ENCODE results near the gene SULT1A1.

The SULT1A1 gene

DNA sequence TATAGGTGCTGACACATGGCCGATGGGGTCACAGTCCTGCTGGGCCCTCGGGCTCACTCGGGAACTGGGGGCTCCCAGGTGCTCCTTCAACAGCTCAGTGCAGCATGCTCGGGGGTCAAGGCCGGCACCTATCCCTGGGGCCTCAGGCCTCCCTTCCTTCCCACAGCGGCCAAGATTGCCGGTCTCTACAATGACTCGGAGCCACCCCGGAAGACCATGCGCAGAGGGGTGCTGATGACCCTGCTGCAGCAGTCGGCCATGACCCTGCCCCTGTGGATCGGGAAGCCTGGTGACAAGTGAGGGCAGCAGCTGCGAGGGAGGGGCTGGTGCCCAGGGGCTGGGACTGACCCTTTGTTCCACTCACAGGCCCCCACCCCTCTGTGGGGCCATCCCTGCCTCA, 19.9 kb downstream of the SULT1A1 start:
- Histone ChIP-seq H3K9ac (ENCODE audit: low read depth, low read length) (no peak overlapping the region), H3K36me3 (ENCODE audit: insufficient read depth, low read length) (0 out of 2 replicates have a peak, but pooled peaks cover 2% of the 10 kb centered on the region)

DNA sequence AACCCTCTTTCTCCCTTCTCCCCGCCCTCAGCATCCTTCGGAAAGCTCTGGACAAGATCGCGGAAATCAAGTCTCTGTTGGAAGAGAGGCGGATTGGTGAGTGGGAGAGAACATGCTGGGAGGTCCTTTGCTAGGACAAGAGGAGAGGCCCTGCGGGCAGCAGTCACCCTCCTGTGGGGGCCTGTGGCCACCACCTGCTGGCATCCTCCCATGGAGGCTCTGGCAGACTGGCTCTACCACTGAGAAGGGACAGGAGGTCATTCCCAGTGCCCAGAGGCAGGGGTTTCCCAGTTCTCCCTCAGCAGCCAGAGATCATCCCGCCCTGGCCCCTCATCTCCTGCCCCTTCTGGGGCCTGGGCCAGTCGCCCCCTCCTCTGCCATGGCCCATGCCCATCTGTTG, 20.8 kb downstream of the SULT1A1 start:
- Histone ChIP-seq H3K9me3 (ENCODE audit: control insufficient read depth, insufficient read depth, low read length) (no peaks in the 10 kb centered on the region), H3K9ac (ENCODE audit: low read depth, low read length) (no peak overlapping the region), H3K36me3 (ENCODE audit: insufficient read depth, low read length) (0 out of 2 replicates have a peak, but pooled peaks cover 2% of the 10 kb centered on the region), H3K4me1 (ENCODE audit: insufficient read depth, low read length) (no peaks in the 10 kb centered on the region)

More for the DNA sequence above, 19.9 kb downstream of the SULT1A1 start:
- Histone ChIP-seq H3K9me3 (ENCODE audit: control insufficient read depth, insufficient read depth, low read length) (no peaks in the 10 kb centered on the region), H3K4me1 (ENCODE audit: insufficient read depth, low read length) (no peaks in the 10 kb centered on the region)

DNA sequence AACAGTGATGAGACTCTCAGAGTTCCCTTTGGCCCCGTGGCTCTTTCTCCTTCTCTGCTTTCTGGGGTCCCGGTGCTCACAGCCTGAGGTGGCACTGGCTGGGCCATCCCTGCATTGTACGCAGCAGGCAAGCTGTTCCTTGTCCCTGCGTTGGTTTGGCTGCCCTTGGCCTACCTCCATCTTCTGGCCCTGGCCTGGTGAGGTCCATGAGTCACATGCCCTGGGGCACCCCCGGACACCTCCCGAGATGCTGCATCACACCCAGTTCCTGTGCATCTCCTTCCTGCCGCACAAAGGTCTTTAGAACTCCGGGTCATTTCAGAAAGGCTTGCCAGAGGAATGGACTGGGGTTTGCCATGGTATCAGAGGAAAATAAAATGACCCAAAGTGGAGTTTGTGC, 22.5 kb downstream of the SULT1A1 start:
- Histone ChIP-seq H3K9ac (ENCODE audit: low read depth, low read length) (no peak overlapping the region), H3K36me3 (ENCODE audit: insufficient read depth, low read length) (0 out of 2 replicates have a peak, but pooled peaks cover 2% of the 10 kb centered on the region), H3K9me3 (ENCODE audit: control insufficient read depth, insufficient read depth, low read length) (no peaks in the 10 kb centered on the region), H3K4me1 (ENCODE audit: insufficient read depth, low read length) (no peaks in the 10 kb centered on the region)

DNA sequence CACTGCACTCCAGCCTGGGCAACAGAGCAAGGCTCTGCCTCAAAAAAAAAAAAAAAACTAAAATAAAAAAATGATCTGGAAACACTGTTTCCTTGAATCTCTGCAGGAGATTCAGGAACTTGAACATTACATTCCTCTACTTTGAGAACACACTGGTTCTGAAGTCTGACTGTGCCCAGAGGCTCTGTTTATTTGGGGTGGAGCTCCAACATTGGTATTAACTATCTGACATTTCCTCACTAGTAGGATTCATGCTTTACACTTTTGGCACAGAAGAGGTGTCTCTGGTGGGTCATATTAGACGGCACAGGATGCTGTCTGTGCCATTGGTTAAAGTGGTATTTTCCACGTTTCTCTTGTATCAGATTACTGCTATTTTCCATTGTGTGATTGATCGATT, 23.4 kb downstream of the SULT1A1 start:
- 0 out of 2 replicates have a peak, but pooled peaks cover 2% of the 10 kb centered on the region for H3K36me3 ChIP-seq (ENCODE audit: insufficient read depth, low read length)
- H3K9ac ChIP-seq (ENCODE audit: low read depth, low read length): no peak overlapping the region
- no peaks in the 10 kb centered on the region for H3K4me1 ChIP-seq (ENCODE audit: insufficient read depth, low read length)
- no peaks in the 10 kb centered on the region for H3K9me3 ChIP-seq (ENCODE audit: control insufficient read depth, insufficient read depth, low read length)

DNA sequence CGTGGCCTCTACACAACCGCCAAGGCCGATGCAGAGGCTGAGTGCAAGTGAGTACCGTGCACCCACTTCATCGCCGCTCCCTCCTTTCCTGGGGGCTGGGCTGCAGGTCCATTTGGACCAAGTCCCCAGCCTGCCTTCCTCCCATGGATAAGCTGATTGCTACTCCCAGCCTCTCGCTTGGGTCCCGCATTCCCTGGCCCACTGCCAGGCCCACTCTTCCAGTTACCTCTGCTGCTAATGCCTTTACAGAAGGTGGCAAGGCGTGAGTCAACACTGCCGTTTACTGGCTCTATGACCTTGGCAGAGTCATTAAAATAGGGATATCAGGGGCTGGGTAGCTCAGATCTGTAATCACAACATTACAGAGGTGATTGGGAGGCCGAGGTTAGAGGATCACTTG, 24.2 kb downstream of the SULT1A1 start:
- Histone ChIP-seq H3K36me3 (ENCODE audit: insufficient read depth, low read length) (0 out of 2 replicates have a peak, but pooled peaks cover 5% of the 10 kb centered on the region), H3K9me3 (ENCODE audit: control insufficient read depth, insufficient read depth, low read length) (no peaks in the 10 kb centered on the region), H3K9ac (ENCODE audit: low read depth, low read length) (no peak overlapping the region), H3K4me1 (ENCODE audit: insufficient read depth, low read length) (no peaks in the 10 kb centered on the region)

DNA sequence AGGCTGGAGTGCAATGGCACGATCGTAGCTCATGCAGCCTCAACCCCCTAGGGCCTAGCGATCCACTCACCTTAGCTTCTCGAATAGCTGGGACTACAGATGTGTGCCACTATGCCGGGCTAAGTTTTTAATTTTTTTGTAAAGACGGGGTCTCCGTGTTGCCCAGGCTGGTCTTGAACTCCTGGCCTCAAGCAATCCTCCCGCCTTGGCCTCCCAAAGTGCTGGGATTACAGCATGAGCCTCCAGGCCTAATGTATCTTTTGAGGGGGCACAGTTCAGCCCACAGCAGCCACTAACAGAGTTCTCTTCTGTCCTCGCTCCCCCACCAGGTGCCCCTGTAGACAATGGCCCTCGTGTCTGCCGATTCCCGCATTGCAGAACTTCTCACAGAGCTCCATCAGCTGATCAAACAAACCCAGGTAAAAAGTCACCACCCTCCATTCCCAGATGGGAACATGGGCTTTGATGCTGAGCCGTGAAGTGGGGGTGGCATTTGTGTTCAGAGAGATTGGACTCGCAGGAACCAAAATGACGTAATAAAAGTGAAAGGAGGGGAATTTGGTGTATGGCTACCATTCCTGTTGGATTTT, 29.0 kb downstream of the SULT1A1 start:
- H3K4me1 ChIP-seq (ENCODE audit: insufficient read depth, low read length): no peaks in the 10 kb centered on the region
- H3K36me3 ChIP-seq (ENCODE audit: insufficient read depth, low read length): 0 out of 2 replicates have a peak, but pooled peaks cover 5% of the 10 kb centered on the region
- H3K9me3 ChIP-seq (ENCODE audit: control insufficient read depth, insufficient read depth, low read length): no peaks in the 10 kb centered on the region
- no peak overlapping the region for H3K9ac ChIP-seq (ENCODE audit: low read depth, low read length)

DNA sequence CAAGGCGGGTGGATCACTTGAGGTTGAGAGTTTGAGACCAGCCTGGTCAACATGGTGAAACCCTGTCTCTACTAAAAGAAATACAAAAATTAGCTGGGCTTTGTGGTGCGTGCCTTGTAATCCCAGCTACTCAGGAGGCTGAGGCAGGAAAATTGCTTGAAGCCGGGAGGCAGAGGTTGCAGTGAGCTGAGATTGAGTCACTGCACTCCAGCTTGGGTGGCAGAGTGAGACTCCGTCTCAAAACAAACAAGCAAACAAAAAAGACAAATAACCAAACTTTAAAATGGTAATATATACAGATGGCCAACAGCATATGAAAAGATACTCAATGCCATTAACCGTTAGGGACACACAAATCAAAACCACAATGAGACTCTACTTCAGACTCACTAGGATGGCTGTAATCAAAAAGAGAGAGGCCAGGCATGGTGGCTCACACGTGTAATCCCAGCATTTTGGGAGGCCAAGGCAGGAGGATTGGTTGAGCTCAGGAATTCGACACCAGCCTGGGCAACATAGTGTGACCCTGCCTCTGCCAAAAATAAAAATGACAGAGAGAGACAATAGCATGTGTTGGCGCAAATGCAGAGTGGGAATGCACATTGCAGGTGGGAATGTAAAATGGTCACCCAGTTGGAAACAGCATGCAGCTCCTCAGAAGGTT, 34.3 kb downstream of the SULT1A1 start:
- H3K9me3 ChIP-seq (ENCODE audit: control insufficient read depth, insufficient read depth, low read length): no peaks in the 10 kb centered on the region
- H3K36me3 ChIP-seq (ENCODE audit: insufficient read depth, low read length): no peaks in the 10 kb centered on the region
- H3K4me1 ChIP-seq (ENCODE audit: insufficient read depth, low read length): peaks cover 12% of the 10 kb centered on the region; the same call in 1 of the 2 replicates
- H3K9ac ChIP-seq (ENCODE audit: low read depth, low read length): no peak overlapping the region

DNA sequence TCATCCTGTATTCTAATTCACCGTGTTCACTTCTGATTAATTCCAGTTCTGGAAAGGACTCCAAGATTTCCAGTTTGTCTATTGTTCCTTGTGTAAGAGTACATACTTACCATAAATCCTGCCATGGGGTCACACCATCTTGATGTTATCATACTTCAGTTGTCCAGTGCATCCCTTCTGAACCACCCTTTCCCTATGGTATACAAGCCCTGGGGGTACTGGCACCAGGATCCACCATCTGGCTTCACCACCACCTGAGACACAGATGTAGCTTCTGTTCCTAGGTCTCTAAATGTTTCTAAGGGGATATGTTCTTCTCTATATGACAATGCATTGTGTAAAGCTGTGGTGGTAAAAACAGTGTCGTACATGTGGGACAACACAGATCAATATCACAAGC, 34.9 kb downstream of the SULT1A1 start:
- Histone ChIP-seq H3K9me3 (ENCODE audit: control insufficient read depth, insufficient read depth, low read length) (no peaks in the 10 kb centered on the region), H3K4me1 (ENCODE audit: insufficient read depth, low read length) (peaks cover 12% of the 10 kb centered on the region; the same call in 1 of the 2 replicates), H3K36me3 (ENCODE audit: insufficient read depth, low read length) (no peaks in the 10 kb centered on the region), H3K9ac (ENCODE audit: low read depth, low read length) (no peak overlapping the region)

DNA sequence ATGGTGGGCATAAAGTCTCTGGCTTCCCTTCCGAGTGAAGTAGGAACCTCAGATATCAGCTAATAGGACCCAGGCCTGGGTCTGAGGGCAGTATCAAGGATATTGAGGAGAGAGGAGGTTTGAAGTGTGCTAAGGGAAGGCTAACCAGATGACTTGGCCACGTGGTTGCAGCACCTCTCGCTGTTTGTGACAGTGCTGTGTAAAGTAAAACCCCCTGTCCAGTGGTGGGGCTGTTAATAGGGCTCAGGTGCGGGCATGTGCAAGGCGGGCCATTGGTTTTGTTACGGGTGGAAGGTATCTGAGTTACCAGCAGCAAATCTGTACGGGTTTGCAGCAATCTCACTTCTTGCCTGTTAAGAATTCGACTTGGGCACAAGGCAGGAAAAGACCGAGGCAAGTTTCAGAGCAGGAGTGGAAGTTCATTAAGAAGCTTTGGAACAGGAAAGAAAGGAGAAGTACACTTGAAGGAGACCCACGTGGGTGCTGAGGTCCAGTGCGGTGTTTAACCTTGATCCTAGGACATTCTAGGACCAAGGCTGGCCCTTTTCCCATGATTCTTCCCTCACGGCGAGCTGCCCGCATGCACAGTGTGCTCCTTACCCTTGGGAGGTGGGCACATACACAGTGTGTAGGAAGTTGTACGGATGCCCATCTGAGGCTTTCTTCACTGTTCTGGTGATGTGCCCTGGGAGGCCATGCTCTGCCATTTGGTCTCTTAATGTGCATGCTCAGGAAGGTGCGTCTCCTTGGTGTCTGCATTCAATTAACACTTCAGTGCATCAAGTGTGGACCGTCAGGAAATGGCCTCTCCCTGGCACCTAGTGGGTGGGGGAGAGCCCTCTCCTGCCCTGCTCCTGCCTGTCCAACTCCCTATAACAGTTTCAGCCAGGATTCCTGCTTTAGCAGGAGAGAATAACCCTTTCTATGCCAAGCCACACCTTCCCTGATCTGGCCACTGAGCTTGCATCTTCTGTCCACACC, 35.8 kb downstream of the SULT1A1 start:
- Histone ChIP-seq H3K9me3 (ENCODE audit: control insufficient read depth, insufficient read depth, low read length) (no peaks in the 10 kb centered on the region), H3K9ac (ENCODE audit: low read depth, low read length) (no peak overlapping the region), H3K4me1 (ENCODE audit: insufficient read depth, low read length) (peaks cover 12% of the 10 kb centered on the region; the same call in 1 of the 2 replicates), H3K36me3 (ENCODE audit: insufficient read depth, low read length) (no peaks in the 10 kb centered on the region)

DNA sequence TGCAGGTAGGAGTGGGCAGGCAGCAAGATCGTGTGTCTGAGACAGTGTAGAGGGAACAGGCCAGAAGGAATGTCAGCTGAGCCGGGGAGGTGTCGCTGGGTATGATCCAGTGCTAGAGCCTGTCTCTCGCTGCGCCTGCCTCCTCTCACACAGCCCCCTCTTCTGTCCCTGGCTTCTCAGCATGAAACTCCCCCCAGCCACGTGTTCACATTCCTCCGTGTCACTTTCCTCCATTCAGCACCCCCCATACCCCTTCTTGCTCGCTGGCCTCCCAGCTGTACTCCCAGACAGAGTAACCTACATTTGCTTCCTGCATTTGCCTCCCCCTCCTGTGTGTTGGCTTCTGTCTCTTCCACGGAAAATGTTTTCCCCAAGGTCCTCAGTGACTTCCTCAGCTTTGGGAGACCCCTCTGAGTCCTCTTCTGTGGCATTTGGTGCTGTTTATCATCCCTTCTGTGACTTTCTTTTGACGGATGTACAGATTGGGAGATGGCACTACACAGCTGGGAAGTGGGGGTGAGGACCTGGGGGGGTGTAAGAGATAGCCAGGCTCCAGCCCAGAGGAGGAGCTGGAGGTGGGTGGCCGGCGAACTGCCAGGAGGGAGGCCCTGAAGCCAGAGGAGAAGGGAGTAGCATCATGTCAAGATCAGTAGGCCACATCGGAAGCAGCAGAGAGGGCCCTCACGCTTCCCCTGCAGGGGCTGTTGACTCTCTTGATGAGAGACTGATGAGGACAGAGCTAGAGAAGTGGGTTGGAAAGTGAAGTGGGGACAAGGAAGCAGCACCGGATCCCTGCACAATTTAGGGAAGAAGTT, 36.9 kb downstream of the SULT1A1 start:
- Histone ChIP-seq H3K9me3 (ENCODE audit: control insufficient read depth, insufficient read depth, low read length) (no peaks in the 10 kb centered on the region; the same call in 1 of the 2 replicates), H3K9ac (ENCODE audit: low read depth, low read length) (no peak overlapping the region)

DNA sequence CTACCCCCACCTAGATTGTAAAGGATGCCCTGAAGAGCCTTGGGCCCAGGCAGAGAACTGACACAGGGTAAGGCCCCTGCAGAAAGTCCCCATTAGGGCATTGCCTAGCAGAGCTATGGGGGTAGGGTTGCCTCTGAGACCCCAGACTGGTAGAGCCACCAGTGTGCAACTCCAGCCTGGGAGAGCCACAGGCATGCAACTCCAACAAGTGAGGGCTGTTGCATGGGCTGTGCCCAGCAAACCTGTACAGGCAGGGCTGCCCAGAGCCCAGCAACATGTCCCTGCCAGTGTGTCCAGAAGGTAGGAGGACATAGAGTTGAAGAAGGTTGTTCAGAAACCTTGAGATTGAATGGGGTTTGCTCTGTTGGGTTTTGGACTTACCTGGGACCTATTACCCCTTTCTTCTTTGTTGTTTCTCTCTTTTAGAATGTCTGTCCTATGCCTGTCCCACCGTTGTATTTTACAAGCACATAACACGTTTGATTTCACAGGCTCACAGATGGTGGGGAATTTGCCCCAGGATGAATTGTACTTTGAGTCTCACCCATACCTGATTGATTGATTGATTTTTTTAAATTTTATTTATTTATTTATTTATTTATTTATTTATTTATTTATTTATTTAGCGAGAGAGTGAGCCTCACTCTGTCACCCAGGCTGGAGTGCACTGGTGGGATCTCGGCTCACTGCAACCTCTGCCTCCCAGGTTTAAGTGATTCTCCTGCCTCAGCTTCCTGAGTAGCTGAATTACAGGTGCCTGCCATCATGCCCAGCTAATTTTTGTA, 39.7 kb downstream of the SULT1A1 start:
- peaks cover 12% of the 10 kb centered on the region; the same call in 1 of the 2 replicates for H3K4me1 ChIP-seq (ENCODE audit: insufficient read depth, low read length)
- no peaks in the 10 kb centered on the region for H3K36me3 ChIP-seq (ENCODE audit: insufficient read depth, low read length)
- peaks cover 6% of the 10 kb centered on the region; the same call in 1 of the 2 replicates for H3K9me3 ChIP-seq (ENCODE audit: control insufficient read depth, insufficient read depth, low read length)
- H3K9ac ChIP-seq (ENCODE audit: low read depth, low read length): no peak overlapping the region

More for the DNA sequence above, 36.9 kb downstream of the SULT1A1 start:
- H3K36me3 ChIP-seq (ENCODE audit: insufficient read depth, low read length): no peaks in the 10 kb centered on the region
- H3K4me1 ChIP-seq (ENCODE audit: insufficient read depth, low read length): peaks cover 12% of the 10 kb centered on the region; the same call in 1 of the 2 replicates

DNA sequence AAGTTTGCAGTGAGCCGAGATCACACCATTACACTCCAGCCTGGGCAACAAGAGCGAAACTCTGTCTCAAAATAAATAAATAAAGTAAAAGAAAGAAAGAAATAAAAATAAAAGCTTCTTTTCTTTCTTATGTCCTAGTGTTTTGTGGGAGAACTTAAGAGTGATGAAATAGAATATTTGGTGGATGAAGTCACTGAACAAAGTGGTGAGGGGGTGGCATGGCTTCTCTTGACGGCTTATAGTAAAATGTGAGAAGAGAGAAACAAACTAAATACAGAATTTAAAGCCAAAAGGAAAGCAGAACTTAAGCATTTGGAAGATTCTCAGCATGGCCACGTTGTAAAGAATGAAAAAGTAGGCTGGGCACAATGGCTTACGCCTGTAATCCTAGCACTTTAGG, 40.8 kb downstream of the SULT1A1 start:
- Histone ChIP-seq H3K9ac (ENCODE audit: low read depth, low read length) (no peak overlapping the region), H3K4me1 (ENCODE audit: insufficient read depth, low read length) (peaks cover 7% of the 10 kb centered on the region; the same call in 1 of the 2 replicates), H3K9me3 (ENCODE audit: control insufficient read depth, insufficient read depth, low read length) (peaks cover 6% of the 10 kb centered on the region; the same call in 1 of the 2 replicates), H3K36me3 (ENCODE audit: insufficient read depth, low read length) (no peaks in the 10 kb centered on the region)

DNA sequence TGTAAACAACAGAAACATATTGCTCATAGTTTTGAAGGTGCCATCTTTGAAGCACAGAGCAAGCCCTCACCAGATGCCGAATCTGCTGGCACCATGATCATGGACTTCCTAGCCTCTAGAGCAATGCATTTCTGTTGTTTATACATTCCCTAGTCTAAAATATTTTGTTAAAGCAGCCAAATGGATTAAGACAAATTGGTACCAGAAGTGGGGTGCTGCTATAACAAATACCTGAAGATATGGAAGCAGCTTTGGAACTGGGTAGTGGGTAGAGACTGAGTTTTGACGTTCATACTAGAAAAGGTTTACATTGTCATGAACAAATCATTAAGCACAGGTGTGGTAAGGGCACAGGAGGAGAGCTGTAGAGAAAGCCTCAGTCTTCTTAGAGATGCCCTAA, 42.6 kb downstream of the SULT1A1 start:
- no peaks in the 10 kb centered on the region for H3K36me3 ChIP-seq (ENCODE audit: insufficient read depth, low read length)
- H3K9me3 ChIP-seq (ENCODE audit: control insufficient read depth, insufficient read depth, low read length): peaks cover 6% of the 10 kb centered on the region; the same call in 1 of the 2 replicates
- no peak overlapping the region for H3K9ac ChIP-seq (ENCODE audit: low read depth, low read length)
- no peaks in the 10 kb centered on the region for H3K4me1 ChIP-seq (ENCODE audit: insufficient read depth, low read length)

All from ES-I3 (cell line).